Peyer's patch (tissue), 4 donors: ENCODE measurements around the gene CFAP97D2.

Experiments
- POLR2A ChIP-seq, 2 donors: fragments of 450-650 bp; IDR thresholded peaks; one replicate each; pipeline ENCODE4 v1.5.1; 2017; ENCODE audit warnings: antibody characterized with exemption in 2 of 2, mild to moderate bottlenecking in 2 of 2, moderate library complexity in 2 of 2
- TF ChIP-seq, protein P1 (sequence below), 6 experiments: fragments of 450-650 bp in 4 of 6; fragments of 200-600 bp in 2 of 6; sonication (generic) in 1 of 6; IDR thresholded peaks; one replicate each; pipeline ENCODE4 v1.5.1; 2017 to 2019; ENCODE audit warnings: antibody characterized with exemption in 6 of 6, mild to moderate bottlenecking in 3 of 6, moderate library complexity in 1 of 6

DNA sequence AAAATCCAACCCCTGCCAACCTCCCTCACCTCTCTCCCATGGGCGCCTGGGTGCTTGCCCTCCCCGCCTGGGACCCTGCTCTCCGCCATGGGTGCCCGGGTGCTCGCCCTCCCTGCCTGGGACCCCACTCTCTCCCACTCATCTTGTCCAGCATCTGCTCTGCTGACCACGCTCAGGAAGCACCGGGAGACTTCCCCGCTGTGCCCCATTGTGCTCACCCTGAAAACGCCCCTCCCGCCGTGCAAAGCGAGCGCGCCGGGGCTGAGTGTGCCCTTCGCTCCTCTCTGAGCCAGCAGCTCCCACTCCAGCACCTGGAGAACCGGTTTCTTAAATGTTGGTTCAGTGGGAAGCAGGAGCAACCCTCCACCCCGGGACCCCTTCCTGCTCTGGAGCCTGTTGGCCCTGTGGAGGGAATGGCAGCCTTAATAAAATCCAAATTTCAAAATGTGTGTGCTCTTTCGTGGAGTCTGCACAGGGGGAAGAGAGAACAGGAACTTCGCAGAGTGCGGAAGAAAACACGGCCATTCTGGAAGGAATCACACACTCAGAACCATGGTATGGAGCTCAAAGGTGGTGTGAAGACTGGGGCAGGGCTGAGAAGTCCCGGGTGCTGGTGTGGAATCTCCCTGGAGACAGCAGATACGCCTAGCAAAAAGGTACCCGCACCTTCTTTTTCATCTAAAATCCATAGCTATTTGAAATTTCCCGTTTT is 32.5 kb downstream of the CFAP97D2 start:
- no peak for TF ChIP-seq POLR2A (IDR thresholded peaks at IDR 0.05)
- TF ChIP-seq, protein P1, sequence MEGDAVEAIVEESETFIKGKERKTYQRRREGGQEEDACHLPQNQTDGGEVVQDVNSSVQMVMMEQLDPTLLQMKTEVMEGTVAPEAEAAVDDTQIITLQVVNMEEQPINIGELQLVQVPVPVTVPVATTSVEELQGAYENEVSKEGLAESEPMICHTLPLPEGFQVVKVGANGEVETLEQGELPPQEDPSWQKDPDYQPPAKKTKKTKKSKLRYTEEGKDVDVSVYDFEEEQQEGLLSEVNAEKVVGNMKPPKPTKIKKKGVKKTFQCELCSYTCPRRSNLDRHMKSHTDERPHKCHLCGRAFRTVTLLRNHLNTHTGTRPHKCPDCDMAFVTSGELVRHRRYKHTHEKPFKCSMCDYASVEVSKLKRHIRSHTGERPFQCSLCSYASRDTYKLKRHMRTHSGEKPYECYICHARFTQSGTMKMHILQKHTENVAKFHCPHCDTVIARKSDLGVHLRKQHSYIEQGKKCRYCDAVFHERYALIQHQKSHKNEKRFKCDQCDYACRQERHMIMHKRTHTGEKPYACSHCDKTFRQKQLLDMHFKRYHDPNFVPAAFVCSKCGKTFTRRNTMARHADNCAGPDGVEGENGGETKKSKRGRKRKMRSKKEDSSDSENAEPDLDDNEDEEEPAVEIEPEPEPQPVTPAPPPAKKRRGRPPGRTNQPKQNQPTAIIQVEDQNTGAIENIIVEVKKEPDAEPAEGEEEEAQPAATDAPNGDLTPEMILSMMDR (IDR thresholded peaks at IDR 0.05), result no peak
